ENCODE data around the gene ASPSCR1. TPM values are rescaled to one million over a fixed set of nuclear protein-coding genes. Genes with fewer than 3 reads are reported as not detected.

The ASPSCR1 gene
- total and polyA plus RNA-seq, 9 of the 15 experiments (the other 6 are each of a cell fraction or from before 2014, with no cell fraction given) = 0.90 to 36.9 (median 11.6) TPM

GRCh38 chr17:82016061-82016874 lies 38.8 kb downstream of the ASPSCR1 start (continued):
- TF ChIP-seq, protein P1, sequence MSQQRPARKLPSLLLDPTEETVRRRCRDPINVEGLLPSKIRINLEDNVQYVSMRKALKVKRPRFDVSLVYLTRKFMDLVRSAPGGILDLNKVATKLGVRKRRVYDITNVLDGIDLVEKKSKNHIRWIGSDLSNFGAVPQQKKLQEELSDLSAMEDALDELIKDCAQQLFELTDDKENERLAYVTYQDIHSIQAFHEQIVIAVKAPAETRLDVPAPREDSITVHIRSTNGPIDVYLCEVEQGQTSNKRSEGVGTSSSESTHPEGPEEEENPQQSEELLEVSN (IDR thresholded peaks at IDR 0.05; ENCODE audit: borderline replicate concordance in 1 of 2, extremely low read depth in 1 of 2, insufficient read depth in 1 of 2, insufficient read length in 1 of 2, low read depth in 1 of 2, low read length in 1 of 2, poor library complexity in 1 of 2, severe bottlenecking in 1 of 2) = no peak

GRCh38 chr17:82016875-82017459 lies 39.5 kb downstream of the ASPSCR1 start:
- FAIRE-seq = no peak
- Histone ChIP-seq H3K36me3 (ENCODE audit: control insufficient read depth, insufficient read depth, low read length) (peaks cover 30% of the 10 kb centered on the region; the same call in 1 of the 3 replicates), H2AFZ (ENCODE audit: low read depth, low read length) (no peak overlapping the region), H3K9me3 (replicated peaks; ENCODE audit: control insufficient read depth, insufficient read depth, low read depth, low read length) (no peaks in the 10 kb centered on the region), H3K27ac (ENCODE audit: extremely low read depth, low read depth, low read length) (no peak overlapping the region), H3K4me2 (ENCODE audit: insufficient read depth, low read length) (no peak overlapping the region), H3K9ac (ENCODE audit: insufficient read depth in 1 of 2, low read depth in 2 of 2, low read length in 2 of 2) (no peak overlapping the region; a peak in 1 of 4 replicates), H3K4me3 (no peak overlapping the region), H3K79me2 (ENCODE audit: control insufficient read depth, insufficient read depth, low read length) (peaks cover 20% of the 10 kb centered on the region), H4K20me1 (replicated peaks; ENCODE audit: control insufficient read depth, insufficient read depth, low read length) (peaks cover 17% of the 10 kb centered on the region), H3K9me1 (ENCODE audit: control insufficient read depth, insufficient read depth, low read length) (no peaks in the 10 kb centered on the region), H3K27me3 (ENCODE audit: control insufficient read depth in 2 of 2, insufficient read depth in 2 of 2, low read length in 2 of 2) (no peaks in the 10 kb centered on the region), H3K4me1 (replicated peaks in 1 of 2; ENCODE audit: control insufficient read depth in 2 of 2, insufficient read depth in 2 of 2, low read length in 2 of 2) (peaks cover 14 to 95% of the 10 kb centered on the region in 2 experiments; a peak in 4 of 5 replicates)
- CTCF ChIA-PET (ENCODE audit: low intra/inter-chr PET ratio) = interaction anchor here (6.6 kb wide), 1 partner anchor 57 kb away, joined by 103 read pairs; the partner anchor contains the start of gene NOTUM
- in situ Hi-C loops (cut with MboI) = no loop called here
- no peak for ATAC-seq
- no peak for DNase-seq (ENCODE audit: extremely low read depth in 1 of 4, low spot score in 3 of 4)
- WGBS (ENCODE audit: insufficient coverage, low coverage, missing lambda C conversion rate) = 91% methylated on average over 12 of the region's 24 CpGs
- POLR2A ChIA-PET = interaction anchor here (0.7 to 1.0 kb wide), 3 partner anchors 12 to 74 kb away, joined by 3 to 4 read pairs (median 3); no protein-coding TSS in a partner anchor
- intact Hi-C loops (cut with micrococcal nuclease) = no loop called here
- no TSS peak for BruUV-seq (replicated peaks)
- TF ChIP-seq TSHZ1 (CRISPR knock-in tag; IDR thresholded peaks at IDR 0.05) (no peak), RHOXF2B (CRISPR knock-in tag; conservative IDR thresholded peaks at IDR 0.05) (no peak), ZNF23 (CRISPR knock-in tag; IDR thresholded peaks at IDR 0.05) (no peak), POLR2G (IDR thresholded peaks at IDR 0.05; ENCODE audit: low read depth, low read length) (peak; percentile 56), IRF1 (CRISPR knock-in tag; IDR thresholded peaks at IDR 0.05; ENCODE audit: borderline replicate concordance) (no peak), CBX8 (IDR thresholded peaks at IDR 0.05; ENCODE audit: borderline replicate concordance, extremely low read depth, low read depth, low read length, poor library complexity, severe bottlenecking) (no peak), JUND (IDR thresholded peaks at IDR 0.05; ENCODE audit: borderline replicate concordance, low read depth, low read length) (no peak), JUND (tag; IDR thresholded peaks at IDR 0.05; ENCODE audit: borderline replicate concordance, low read depth, low read length) (no peak), GATA2 (CRISPR knock-in tag; IDR thresholded peaks at IDR 0.05) (no peak), RBFOX2 (IDR thresholded peaks at IDR 0.05; ENCODE audit: low read depth, low read length) (peak; percentile 39; the same call in 1 of the 2 replicates), PCBP1 (IDR thresholded peaks at IDR 0.05; ENCODE audit: low read depth, low read length, poor library complexity, severe bottlenecking) (no peak)

Data from K562 (cell line).